ENCODE results near the gene KIF13A. TPM values are rescaled to one million over a fixed set of nuclear protein-coding genes. Genes with fewer than 3 reads are reported as not detected.
A peak's percentile ranks its signal among the peaks of the same experiment; 100 is the strongest.

Gene KIF13A
- total and polyA plus RNA-seq, 9 of the 15 experiments (the other 6 are each of a cell fraction or from before 2014, with no cell fraction given) = 3.6 to 44.3 (median 29.7) TPM

DNA sequence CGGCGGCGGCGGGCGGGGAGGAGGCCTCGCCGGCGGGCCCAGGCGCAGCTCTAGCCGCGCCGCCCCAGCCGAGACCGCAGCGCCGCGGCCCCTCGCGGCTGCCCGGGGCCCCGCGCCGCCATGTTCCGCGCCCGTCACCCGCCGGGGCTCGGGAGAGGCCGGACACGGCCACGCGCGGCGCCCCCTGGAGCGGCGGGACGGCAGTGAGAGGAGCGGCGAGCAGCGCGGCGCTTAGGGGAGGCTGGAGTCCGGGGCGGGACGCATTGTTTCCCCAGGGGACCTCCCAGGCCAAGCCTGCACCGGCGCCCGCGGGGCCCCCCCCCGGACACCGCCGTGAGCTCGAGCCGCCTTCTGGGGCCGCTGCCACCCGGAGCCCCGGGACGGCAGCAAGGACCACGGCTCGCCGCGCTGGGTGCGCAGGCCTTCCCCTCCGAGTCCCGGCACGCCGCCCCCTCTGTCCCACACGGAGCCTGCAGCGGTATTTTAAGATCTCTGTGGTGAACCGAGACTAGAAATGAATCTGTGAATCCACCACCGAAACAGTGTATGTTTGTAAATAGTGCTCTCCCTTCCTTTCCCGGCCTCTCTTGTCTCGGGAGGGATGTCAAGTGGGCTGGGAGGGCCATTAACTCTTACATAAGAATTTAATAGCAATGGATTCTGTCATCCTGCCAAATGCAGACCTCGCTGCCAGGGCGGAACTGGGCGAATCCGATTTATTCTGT, 424 bp upstream of the KIF13A start (continued):
- TF ChIP-seq FUS (optimal IDR thresholded peaks at IDR 0.05; ENCODE audit: low read depth, low read length) (peak; percentile 48), FOXM1 (IDR thresholded peaks at IDR 0.05; ENCODE audit: low read depth) (no peak), FOXM1 (CRISPR knock-in tag; IDR thresholded peaks at IDR 0.05; ENCODE audit: low read depth) (no peak), BHLHE40 (IDR thresholded peaks at IDR 0.05; ENCODE audit: low read length) (no peak), TCF3 (CRISPR knock-in tag; IDR thresholded peaks at IDR 0.05) (peak; percentile 29), HNRNPK (IDR thresholded peaks at IDR 0.05; ENCODE audit: low read depth, low read length, poor library complexity, severe bottlenecking) (no peak), PHTF2 (CRISPR knock-in tag; IDR thresholded peaks at IDR 0.05) (no peak), PHB (CRISPR knock-in tag; IDR thresholded peaks at IDR 0.05) (no peak), ZNF431 (CRISPR knock-in tag; IDR thresholded peaks at IDR 0.05) (no peak), ZNF77 (CRISPR knock-in tag; IDR thresholded peaks at IDR 0.05) (no peak), SRSF1 (IDR thresholded peaks at IDR 0.05; ENCODE audit: low read depth, low read length) (no peak), FIP1L1 (IDR thresholded peaks at IDR 0.05; ENCODE audit: low read depth, low read length, poor library complexity, severe bottlenecking) (peak; percentile 52)
- TF ChIP-seq, protein P1, sequence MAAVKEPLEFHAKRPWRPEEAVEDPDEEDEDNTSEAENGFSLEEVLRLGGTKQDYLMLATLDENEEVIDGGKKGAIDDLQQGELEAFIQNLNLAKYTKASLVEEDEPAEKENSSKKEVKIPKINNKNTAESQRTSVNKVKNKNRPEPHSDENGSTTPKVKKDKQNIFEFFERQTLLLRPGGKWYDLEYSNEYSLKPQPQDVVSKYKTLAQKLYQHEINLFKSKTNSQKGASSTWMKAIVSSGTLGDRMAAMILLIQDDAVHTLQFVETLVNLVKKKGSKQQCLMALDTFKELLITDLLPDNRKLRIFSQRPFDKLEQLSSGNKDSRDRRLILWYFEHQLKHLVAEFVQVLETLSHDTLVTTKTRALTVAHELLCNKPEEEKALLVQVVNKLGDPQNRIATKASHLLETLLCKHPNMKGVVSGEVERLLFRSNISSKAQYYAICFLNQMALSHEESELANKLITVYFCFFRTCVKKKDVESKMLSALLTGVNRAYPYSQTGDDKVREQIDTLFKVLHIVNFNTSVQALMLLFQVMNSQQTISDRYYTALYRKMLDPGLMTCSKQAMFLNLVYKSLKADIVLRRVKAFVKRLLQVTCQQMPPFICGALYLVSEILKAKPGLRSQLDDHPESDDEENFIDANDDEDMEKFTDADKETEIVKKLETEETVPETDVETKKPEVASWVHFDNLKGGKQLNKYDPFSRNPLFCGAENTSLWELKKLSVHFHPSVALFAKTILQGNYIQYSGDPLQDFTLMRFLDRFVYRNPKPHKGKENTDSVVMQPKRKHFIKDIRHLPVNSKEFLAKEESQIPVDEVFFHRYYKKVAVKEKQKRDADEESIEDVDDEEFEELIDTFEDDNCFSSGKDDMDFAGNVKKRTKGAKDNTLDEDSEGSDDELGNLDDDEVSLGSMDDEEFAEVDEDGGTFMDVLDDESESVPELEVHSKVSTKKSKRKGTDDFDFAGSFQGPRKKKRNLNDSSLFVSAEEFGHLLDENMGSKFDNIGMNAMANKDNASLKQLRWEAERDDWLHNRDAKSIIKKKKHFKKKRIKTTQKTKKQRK (IDR thresholded peaks at IDR 0.05; ENCODE audit: borderline replicate concordance, low read depth, low read length) = no peak
- TF ChIP-seq, protein P2, sequence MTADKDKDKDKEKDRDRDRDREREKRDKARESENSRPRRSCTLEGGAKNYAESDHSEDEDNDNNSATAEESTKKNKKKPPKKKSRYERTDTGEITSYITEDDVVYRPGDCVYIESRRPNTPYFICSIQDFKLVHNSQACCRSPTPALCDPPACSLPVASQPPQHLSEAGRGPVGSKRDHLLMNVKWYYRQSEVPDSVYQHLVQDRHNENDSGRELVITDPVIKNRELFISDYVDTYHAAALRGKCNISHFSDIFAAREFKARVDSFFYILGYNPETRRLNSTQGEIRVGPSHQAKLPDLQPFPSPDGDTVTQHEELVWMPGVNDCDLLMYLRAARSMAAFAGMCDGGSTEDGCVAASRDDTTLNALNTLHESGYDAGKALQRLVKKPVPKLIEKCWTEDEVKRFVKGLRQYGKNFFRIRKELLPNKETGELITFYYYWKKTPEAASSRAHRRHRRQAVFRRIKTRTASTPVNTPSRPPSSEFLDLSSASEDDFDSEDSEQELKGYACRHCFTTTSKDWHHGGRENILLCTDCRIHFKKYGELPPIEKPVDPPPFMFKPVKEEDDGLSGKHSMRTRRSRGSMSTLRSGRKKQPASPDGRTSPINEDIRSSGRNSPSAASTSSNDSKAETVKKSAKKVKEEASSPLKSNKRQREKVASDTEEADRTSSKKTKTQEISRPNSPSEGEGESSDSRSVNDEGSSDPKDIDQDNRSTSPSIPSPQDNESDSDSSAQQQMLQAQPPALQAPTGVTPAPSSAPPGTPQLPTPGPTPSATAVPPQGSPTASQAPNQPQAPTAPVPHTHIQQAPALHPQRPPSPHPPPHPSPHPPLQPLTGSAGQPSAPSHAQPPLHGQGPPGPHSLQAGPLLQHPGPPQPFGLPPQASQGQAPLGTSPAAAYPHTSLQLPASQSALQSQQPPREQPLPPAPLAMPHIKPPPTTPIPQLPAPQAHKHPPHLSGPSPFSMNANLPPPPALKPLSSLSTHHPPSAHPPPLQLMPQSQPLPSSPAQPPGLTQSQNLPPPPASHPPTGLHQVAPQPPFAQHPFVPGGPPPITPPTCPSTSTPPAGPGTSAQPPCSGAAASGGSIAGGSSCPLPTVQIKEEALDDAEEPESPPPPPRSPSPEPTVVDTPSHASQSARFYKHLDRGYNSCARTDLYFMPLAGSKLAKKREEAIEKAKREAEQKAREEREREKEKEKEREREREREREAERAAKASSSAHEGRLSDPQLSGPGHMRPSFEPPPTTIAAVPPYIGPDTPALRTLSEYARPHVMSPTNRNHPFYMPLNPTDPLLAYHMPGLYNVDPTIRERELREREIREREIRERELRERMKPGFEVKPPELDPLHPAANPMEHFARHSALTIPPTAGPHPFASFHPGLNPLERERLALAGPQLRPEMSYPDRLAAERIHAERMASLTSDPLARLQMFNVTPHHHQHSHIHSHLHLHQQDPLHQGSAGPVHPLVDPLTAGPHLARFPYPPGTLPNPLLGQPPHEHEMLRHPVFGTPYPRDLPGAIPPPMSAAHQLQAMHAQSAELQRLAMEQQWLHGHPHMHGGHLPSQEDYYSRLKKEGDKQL (CRISPR knock-in tag; IDR thresholded peaks at IDR 0.05; ENCODE audit: borderline replicate concordance) = no peak
- TF ChIP-seq, protein P3, sequence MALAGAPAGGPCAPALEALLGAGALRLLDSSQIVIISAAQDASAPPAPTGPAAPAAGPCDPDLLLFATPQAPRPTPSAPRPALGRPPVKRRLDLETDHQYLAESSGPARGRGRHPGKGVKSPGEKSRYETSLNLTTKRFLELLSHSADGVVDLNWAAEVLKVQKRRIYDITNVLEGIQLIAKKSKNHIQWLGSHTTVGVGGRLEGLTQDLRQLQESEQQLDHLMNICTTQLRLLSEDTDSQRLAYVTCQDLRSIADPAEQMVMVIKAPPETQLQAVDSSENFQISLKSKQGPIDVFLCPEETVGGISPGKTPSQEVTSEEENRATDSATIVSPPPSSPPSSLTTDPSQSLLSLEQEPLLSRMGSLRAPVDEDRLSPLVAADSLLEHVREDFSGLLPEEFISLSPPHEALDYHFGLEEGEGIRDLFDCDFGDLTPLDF (CRISPR knock-in tag; IDR thresholded peaks at IDR 0.05) = no peak
- TF ChIP-seq, protein P4, sequence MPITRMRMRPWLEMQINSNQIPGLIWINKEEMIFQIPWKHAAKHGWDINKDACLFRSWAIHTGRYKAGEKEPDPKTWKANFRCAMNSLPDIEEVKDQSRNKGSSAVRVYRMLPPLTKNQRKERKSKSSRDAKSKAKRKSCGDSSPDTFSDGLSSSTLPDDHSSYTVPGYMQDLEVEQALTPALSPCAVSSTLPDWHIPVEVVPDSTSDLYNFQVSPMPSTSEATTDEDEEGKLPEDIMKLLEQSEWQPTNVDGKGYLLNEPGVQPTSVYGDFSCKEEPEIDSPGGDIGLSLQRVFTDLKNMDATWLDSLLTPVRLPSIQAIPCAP (CRISPR knock-in tag; IDR thresholded peaks at IDR 0.05; ENCODE audit: borderline replicate concordance) = no peak
